Transverse colon (tissue), 4 donors: ENCODE results near the gene PLPP1. TPM values are rescaled to one million over a fixed set of nuclear protein-coding genes. Genes with fewer than 3 reads are reported as not detected.
A peak's percentile ranks its signal among the peaks of the same experiment; 100 is the strongest.

Experiments used
- DNase-seq: peaks from one replicate; pipeline ENCODE4 v3.0.0-alpha.2; 2019
- H3K27ac ChIP-seq, 4 donors: fragments of 200-600 bp; sonication (generic); 2 replicates each; pipeline ENCODE4 v1.5.1; 2016 to 2018; ENCODE audit warnings: inconsistent platforms in 4 of 4
- H3K27me3 ChIP-seq: fragments of 200-600 bp; sonication (generic); 2 replicates; pipeline ENCODE4 v1.5.1; 2017; ENCODE audit warnings: inconsistent platforms
- H3K36me3 ChIP-seq, 4 donors: fragments of 200-600 bp; sonication (generic); 2 replicates each; pipeline ENCODE4 v1.5.1; 2017 to 2019; ENCODE audit warnings: inconsistent platforms in 4 of 4
- H3K4me1 ChIP-seq, 4 donors: fragments of 200-600 bp; sonication (generic); 2 replicates each; pipeline ENCODE4 v1.5.1; 2017 to 2020; ENCODE audit warnings: inconsistent platforms in 4 of 4
- H3K4me3 ChIP-seq, 4 donors: fragments of 200-600 bp; sonication (generic); 1 replicate in 1 of 4; 2 replicates in 3 of 4; pipeline versions ENCODE4 v1.5.1 to v1.6.1; 2017 to 2019; ENCODE audit warnings: inconsistent platforms in 4 of 4
- H3K9me3 ChIP-seq, 2 donors: fragments of 200-600 bp; sonication (generic); 2 replicates each; pipeline ENCODE4 v1.5.1; 2017 to 2019; ENCODE audit warnings: inconsistent platforms in 2 of 2
- EP300 ChIP-seq: sonication (generic); formaldehyde crosslinking; IDR thresholded peaks from one replicate; pipeline ENCODE4 v1.6.1; 2017; ENCODE audit warnings: antibody characterized with exemption, low read depth
- POLR2A ChIP-seq: fragments of 450-650 bp; IDR thresholded peaks from one replicate; pipeline ENCODE4 v1.6.1; 2016; ENCODE audit warnings: antibody characterized with exemption, mild to moderate bottlenecking, moderate library complexity
- POLR2AphosphoS5 ChIP-seq, 3 donors: sonication (generic); formaldehyde crosslinking; IDR thresholded peaks; one replicate each; pipeline ENCODE4 v1.6.1; 2016; ENCODE audit warnings: antibody characterized with exemption in 3 of 3
- WGBS, 2 donors: methylation state at CpG; one replicate each; pipeline ENCODE4 v1.1.5; 2018; ENCODE audit warnings: low coverage in 1 of 2; 5-methylcytosine and 5-hydroxymethylcytosine counted together
- in situ Hi-C, 4 donors: fragments of 200-750 bp; cut with MboI; loops; one replicate each; pipeline versions ENCODE4 v1.15.0 to v1.15.1; 2017; ENCODE audit warnings: low sequenced_read_pairs in 3 of 4, low pct_ligation_motif_present in 1 of 4, low pct_unique_long_range_greater_than_20kb in 1 of 4
- intact Hi-C: fragments of 100-400 bp; cut with DNase I; formaldehyde crosslinking; loops from one replicate; pipeline ENCODE4 v1.15.1; 2023; ENCODE audit warnings: low total_unique reads
- total RNA-seq, 4 donors: library from RNA; depleted of rRNA; stranded (reverse); fragments of >200 nt; gene quantifications; one replicate each; pipeline ENCODE4 v1.1.0, GENCODE V29; 2016
- TF ChIP-seq, protein P1 (sequence below), 5 experiments: fragments of 200-600 bp in 3 of 5; fragments of 450-650 bp in 2 of 5; sonication (generic) in 3 of 5; IDR thresholded peaks; 1 replicate in 2 of 5; 2 replicates in 3 of 5; pipeline ENCODE4 v1.5.1; 2016 to 2017; ENCODE audit warnings: antibody characterized with exemption in 5 of 5, inconsistent platforms in 3 of 5, mild to moderate bottlenecking in 2 of 5, moderate library complexity in 1 of 5

PLPP1 gene
- total RNA-seq, 4 donors from 2014 or later, result 222 to 335 (median 288) TPM

DNA sequence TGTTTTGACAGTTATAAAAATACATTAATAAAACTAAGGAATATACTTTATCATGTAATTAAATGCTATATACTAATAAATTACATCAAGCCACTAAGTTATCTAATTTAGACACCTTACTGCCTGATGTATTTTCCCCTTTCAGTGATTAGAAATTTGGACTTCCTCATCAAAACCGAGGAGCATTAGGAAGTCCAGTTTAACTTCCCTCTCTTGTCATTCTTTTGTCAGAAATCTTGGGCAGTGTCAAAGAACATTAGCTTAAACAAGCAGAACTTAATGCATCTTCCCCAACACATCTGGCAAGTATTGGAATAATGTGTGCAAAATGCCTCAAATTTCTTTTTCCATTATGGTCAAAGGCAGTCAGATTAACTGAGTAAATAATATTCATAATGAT lies 81.6 kb downstream of the PLPP1 start:
- H3K27ac ChIP-seq, result no peak overlapping the region
- no peak overlapping the region for H3K4me3 ChIP-seq
- H3K4me1 ChIP-seq, result peaks cover 0 to 25% (median 5%) of the 10 kb centered on the region in 4 donors
- intact Hi-C loops (no loop called here), in situ Hi-C loops (no loop called here)
- H3K36me3 ChIP-seq, result no peaks in the 10 kb centered on the region
- TF ChIP-seq POLR2AphosphoS5 (IDR thresholded peaks at IDR 0.05), result no peak
- TF ChIP-seq POLR2A, result no peak
- WGBS, 2 donors, result 47 to 56% methylated on average over 1 of the region's 1 CpG
- H3K9me3 ChIP-seq, result no peaks in the 10 kb centered on the region
- DNase-seq, result no peak
- H3K27me3 ChIP-seq, result no peaks in the 10 kb centered on the region

DNA sequence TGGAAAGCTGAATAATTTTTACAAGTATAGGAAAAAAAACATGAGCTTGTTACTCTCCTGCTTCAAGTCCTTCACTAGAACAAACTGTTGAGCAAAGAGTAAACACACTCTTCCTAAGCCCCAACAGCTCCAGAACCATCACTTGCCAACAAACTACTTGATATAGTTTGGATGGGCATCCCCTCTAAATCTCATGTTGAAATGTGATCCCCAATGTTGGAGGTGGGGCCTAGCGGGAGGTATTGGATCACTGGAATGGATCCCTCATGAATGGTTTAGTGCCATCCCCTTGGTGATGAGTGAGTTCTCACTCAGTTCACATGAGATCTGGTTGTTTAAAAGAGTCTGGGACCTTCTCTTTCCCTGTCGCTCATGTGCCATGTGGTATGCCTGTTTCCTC lies 82.8 kb downstream of the PLPP1 start:
- intact Hi-C loops, result no loop called here
- no peak for DNase-seq
- no peaks in the 10 kb centered on the region for H3K9me3 ChIP-seq
- no peak overlapping the region for H3K27ac ChIP-seq
- no peaks in the 10 kb centered on the region for H3K36me3 ChIP-seq
- H3K4me1 ChIP-seq, result peaks cover 0 to 25% (median 5%) of the 10 kb centered on the region in 4 donors
- 91% methylated on average over 2 of the region's 2 CpGs; no CpG with 5 or more reads in 1 of the 2 donors for WGBS, 2 donors
- H3K27me3 ChIP-seq, result no peaks in the 10 kb centered on the region
- no peak overlapping the region for H3K4me3 ChIP-seq
- TF ChIP-seq EP300 (no peak), POLR2AphosphoS5 (IDR thresholded peaks at IDR 0.05) (no peak), POLR2A (no peak)
- TF ChIP-seq, protein P1, sequence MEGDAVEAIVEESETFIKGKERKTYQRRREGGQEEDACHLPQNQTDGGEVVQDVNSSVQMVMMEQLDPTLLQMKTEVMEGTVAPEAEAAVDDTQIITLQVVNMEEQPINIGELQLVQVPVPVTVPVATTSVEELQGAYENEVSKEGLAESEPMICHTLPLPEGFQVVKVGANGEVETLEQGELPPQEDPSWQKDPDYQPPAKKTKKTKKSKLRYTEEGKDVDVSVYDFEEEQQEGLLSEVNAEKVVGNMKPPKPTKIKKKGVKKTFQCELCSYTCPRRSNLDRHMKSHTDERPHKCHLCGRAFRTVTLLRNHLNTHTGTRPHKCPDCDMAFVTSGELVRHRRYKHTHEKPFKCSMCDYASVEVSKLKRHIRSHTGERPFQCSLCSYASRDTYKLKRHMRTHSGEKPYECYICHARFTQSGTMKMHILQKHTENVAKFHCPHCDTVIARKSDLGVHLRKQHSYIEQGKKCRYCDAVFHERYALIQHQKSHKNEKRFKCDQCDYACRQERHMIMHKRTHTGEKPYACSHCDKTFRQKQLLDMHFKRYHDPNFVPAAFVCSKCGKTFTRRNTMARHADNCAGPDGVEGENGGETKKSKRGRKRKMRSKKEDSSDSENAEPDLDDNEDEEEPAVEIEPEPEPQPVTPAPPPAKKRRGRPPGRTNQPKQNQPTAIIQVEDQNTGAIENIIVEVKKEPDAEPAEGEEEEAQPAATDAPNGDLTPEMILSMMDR (IDR thresholded peaks at IDR 0.05), result no peak
- in situ Hi-C loops, result no loop called here

DNA sequence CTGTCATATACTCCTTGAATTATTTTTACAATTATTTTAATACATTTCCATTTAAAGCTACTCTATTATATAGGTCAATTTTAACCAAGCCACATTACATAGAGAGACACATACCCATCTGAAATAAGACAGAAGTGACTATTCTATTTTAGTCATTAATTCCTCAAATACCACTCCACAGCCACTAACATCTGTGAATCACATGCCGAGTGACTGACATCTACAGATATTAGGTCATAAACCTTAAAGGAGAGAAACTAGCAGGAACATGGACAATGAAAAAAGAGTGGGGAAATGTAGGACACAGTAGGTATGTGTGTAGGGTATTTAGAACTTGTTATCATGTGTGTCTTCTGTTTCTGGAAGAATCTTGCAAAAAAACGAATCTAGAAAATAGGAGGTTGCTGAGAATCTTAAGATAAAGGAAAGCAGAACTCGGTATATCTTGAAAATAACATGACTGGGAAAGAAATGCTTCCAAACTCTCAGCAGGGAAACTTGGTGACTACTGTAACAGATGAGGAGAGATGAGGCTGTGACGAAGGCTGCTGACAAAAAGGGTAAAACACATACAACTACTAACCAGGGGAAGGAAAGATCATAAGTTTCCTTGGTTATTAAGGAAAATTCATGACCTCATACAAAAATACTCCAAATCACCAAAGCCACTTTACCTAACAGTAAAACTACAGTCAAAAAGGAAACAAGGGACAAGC lies 84.6 kb downstream of the PLPP1 start:
- H3K4me3 ChIP-seq, result no peak overlapping the region
- in situ Hi-C loops (no loop called here), intact Hi-C loops (no loop called here)
- 78 to 80% methylated on average over 3 to 4 of the region's 4 CpGs for WGBS, 2 donors
- no peaks in the 10 kb centered on the region for H3K36me3 ChIP-seq
- peaks cover 3 to 21% (median 5%) of the 10 kb centered on the region in 4 donors for H3K4me1 ChIP-seq
- DNase-seq, result no peak
- H3K27me3 ChIP-seq, result no peaks in the 10 kb centered on the region
- H3K27ac ChIP-seq, result peak overlapping the region in 2 of 4 donors; percentile 4 to 14
- TF ChIP-seq POLR2AphosphoS5 (IDR thresholded peaks at IDR 0.05) (no peak), EP300 (no peak), POLR2A (no peak)
- TF ChIP-seq, protein P1 (IDR thresholded peaks at IDR 0.05), result no peak
- H3K9me3 ChIP-seq, result no peaks in the 10 kb centered on the region

DNA sequence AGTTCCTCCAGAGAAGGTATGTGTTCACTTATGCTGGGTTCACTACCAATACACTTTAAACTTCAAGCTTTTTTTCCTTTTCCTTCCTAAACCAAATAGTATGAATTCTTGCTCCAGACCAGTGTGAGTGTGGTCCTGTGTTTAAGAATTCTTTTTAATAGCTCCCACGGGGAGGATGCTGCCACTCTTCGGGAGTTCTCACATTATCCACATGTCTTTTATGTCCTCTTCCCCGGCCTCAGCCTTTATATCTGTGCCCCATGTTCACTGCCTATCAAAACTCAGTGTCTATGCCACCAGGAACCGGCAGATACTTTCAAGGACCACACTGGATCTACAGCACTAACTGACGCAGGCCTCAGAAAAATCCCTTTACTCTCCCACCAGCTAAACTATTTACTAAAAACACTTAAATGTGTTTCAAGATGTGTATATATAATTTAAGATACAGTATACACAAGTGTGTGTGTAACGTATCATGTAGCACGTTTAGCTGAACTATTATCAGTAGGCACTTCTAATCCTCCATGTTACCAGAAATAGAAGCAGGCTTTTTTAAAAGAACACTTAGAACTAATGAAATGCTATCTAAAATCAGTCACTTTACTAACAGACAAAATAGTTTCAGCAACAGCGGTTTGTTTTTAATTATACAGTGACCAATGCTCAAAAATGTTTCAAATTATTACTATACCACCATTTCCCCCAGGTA lies 88.0 kb downstream of the PLPP1 start:
- no peak overlapping the region for H3K4me3 ChIP-seq
- in situ Hi-C loops (no loop called here), intact Hi-C loops (no loop called here)
- TF ChIP-seq, protein P1 (IDR thresholded peaks at IDR 0.05), result no peak
- TF ChIP-seq EP300 (no peak), POLR2AphosphoS5 (IDR thresholded peaks at IDR 0.05) (no peak), POLR2A (no peak)
- no peaks in the 10 kb centered on the region for H3K9me3 ChIP-seq
- WGBS, 2 donors, result 27 to 62% methylated on average over 3 to 8 of the region's 8 CpGs
- no peaks in the 10 kb centered on the region for H3K27me3 ChIP-seq
- H3K4me1 ChIP-seq, result peaks cover 2 to 8% (median 3%) of the 10 kb centered on the region in 4 donors
- DNase-seq, result no peak
- no peaks in the 10 kb centered on the region for H3K36me3 ChIP-seq
- H3K27ac ChIP-seq, result peak overlapping the region; percentile 16 to 31 (median 22)
